ENCODE results near the gene TDP2.
"Not testable (repeated sequence)": the region's sequence is repeated elsewhere in the genome, so short reads cannot be mapped to it uniquely, and the experiment has no call there.

TDP2 gene

DNA sequence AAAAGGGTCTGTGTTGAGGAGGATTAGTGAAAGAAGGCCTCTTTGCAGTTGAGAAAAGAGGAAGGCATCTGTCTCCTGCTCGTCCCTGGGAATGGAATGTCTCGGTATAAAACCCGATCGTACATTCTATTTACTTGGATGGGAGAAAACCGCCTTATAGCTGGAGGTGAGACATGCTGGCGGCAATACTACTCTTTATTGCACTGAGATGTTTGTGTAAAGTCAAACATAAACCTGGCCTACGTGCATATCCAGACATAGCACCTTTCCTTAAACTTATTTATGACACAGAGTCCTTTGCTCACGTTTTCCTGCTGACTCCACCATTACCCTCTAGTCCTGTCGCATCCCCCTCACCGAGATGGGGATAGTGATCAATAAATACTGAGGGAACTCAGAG is 4.5 kb downstream of the TDP2 start:
- H3K79me2 ChIP-seq (ENCODE audit: insufficient read depth, low read length): peaks cover 18% of the 10 kb centered on the region

DNA sequence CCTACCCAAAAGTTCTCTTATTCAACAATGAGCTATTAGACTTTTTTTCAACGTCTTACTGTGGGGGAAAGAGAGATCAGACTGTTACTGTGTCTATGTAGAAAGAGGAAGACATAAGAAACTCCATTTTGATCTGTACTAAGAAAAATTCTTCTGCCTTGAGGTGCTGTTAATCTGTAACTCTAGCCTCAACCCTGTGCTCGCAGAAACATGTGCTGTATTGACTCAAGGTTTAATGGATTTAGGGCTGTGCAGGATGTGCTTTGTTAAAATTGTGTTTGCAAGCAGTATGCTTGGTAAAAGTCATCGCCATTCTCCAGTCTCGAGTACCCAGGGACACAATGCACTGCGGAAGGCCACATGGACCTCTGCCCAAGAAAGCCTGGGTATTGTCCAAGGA is 4.9 kb downstream of the TDP2 start:
- peaks cover 81% of the 10 kb centered on the region for H3K36me3 ChIP-seq (ENCODE audit: insufficient read depth, low read length)
- peaks cover 18% of the 10 kb centered on the region for H3K79me2 ChIP-seq (ENCODE audit: insufficient read depth, low read length)
- H3K27me3 ChIP-seq (ENCODE audit: insufficient read depth, low read length); H3F3A ChIP-seq (ENCODE audit: insufficient read depth, low read length); H4K20me1 ChIP-seq (ENCODE audit: insufficient read depth, low read length); H3K9ac ChIP-seq (ENCODE audit: low read length); H3K9me3 ChIP-seq (ENCODE audit: low read length); H2AFZ ChIP-seq (ENCODE audit: low read length); H3K27ac ChIP-seq (ENCODE audit: low read depth, low read length, poor library complexity, severe bottlenecking); H3K4me2 ChIP-seq (ENCODE audit: low read length); H3K9me2 ChIP-seq (ENCODE audit: low read depth, low read length); H3K4me3 ChIP-seq (ENCODE audit: low read depth, low read length, poor library complexity, severe bottlenecking): not testable (repeated sequence)
- H3K4me1 ChIP-seq (ENCODE audit: insufficient read depth, low read length, severe bottlenecking): peaks cover 20% of the 10 kb centered on the region

More for the DNA sequence above, 4.5 kb downstream of the TDP2 start:
- no peaks in the 10 kb centered on the region for H4K20me1 ChIP-seq (ENCODE audit: insufficient read depth, low read length)
- H3K9me2 ChIP-seq (ENCODE audit: low read depth, low read length): no peaks in the 10 kb centered on the region
- no peak overlapping the region for H3K27ac ChIP-seq (ENCODE audit: low read depth, low read length, poor library complexity, severe bottlenecking)
- H3K9ac ChIP-seq (ENCODE audit: low read length): no peak overlapping the region
- no peaks in the 10 kb centered on the region for H3K9me3 ChIP-seq (ENCODE audit: low read length)
- TF ChIP-seq CTCF (IDR thresholded peaks at IDR 0.05; ENCODE audit: low read length): no peak
- TF ChIP-seq EZH2 (IDR thresholded peaks at IDR 0.05; ENCODE audit: borderline replicate concordance, low read length): no peak
- peaks cover 20% of the 10 kb centered on the region for H3K4me1 ChIP-seq (ENCODE audit: insufficient read depth, low read length, severe bottlenecking)
- H3K36me3 ChIP-seq (ENCODE audit: insufficient read depth, low read length): peaks cover 78% of the 10 kb centered on the region
- H3K27me3 ChIP-seq (ENCODE audit: insufficient read depth, low read length): no peaks in the 10 kb centered on the region
- no peak overlapping the region for H2AFZ ChIP-seq (ENCODE audit: low read length)
- no peaks in the 10 kb centered on the region for H3F3A ChIP-seq (ENCODE audit: insufficient read depth, low read length)
- H3K4me3 ChIP-seq (ENCODE audit: low read depth, low read length, poor library complexity, severe bottlenecking): no peak overlapping the region
- H3K4me2 ChIP-seq (ENCODE audit: low read length): no peak overlapping the region

- Histone ChIP-seq H3K27me3 (ENCODE audit: insufficient read depth, low read length) (no peaks in the 10 kb centered on the region), H3F3A (ENCODE audit: insufficient read depth, low read length) (no peaks in the 10 kb centered on the region), H3K36me3 (ENCODE audit: insufficient read depth, low read length) (peaks cover 91% of the 10 kb centered on the region), H4K20me1 (ENCODE audit: insufficient read depth, low read length) (no peaks in the 10 kb centered on the region), H3K4me3 (ENCODE audit: low read depth, low read length, poor library complexity, severe bottlenecking) (no peak overlapping the region), H3K27ac (ENCODE audit: low read depth, low read length, poor library complexity, severe bottlenecking) (no peak overlapping the region), H3K4me1 (ENCODE audit: insufficient read depth, low read length, severe bottlenecking) (peaks cover 11% of the 10 kb centered on the region), H3K9me3 (ENCODE audit: low read length) (no peaks in the 10 kb centered on the region), H3K4me2 (ENCODE audit: low read length) (no peak overlapping the region), H3K79me2 (ENCODE audit: insufficient read depth, low read length) (peaks cover 4% of the 10 kb centered on the region; the same call in 1 of the 2 replicates), H3K9ac (ENCODE audit: low read length) (no peak overlapping the region), H2AFZ (ENCODE audit: low read length) (no peak overlapping the region), H3K9me2 (ENCODE audit: low read depth, low read length) (no peaks in the 10 kb centered on the region)
- TF ChIP-seq EZH2 (IDR thresholded peaks at IDR 0.05; ENCODE audit: borderline replicate concordance, low read length): no peak
- TF ChIP-seq CTCF (IDR thresholded peaks at IDR 0.05; ENCODE audit: low read length): no peak
Measured at GRCh38 chr6:24660105-24660504, 6.6 kb downstream of the TDP2 start.

- Histone ChIP-seq H3F3A (ENCODE audit: insufficient read depth, low read length) (no peaks in the 10 kb centered on the region), H3K4me1 (ENCODE audit: insufficient read depth, low read length, severe bottlenecking) (peaks cover 6% of the 10 kb centered on the region), H2AFZ (ENCODE audit: low read length) (no peak overlapping the region), H3K4me2 (ENCODE audit: low read length) (no peak overlapping the region), H3K9me3 (ENCODE audit: low read length) (no peaks in the 10 kb centered on the region), H3K36me3 (ENCODE audit: insufficient read depth, low read length) (peaks cover 91% of the 10 kb centered on the region), H3K27me3 (ENCODE audit: insufficient read depth, low read length) (no peaks in the 10 kb centered on the region), H3K79me2 (ENCODE audit: insufficient read depth, low read length) (no peaks in the 10 kb centered on the region), H4K20me1 (ENCODE audit: insufficient read depth, low read length) (no peaks in the 10 kb centered on the region), H3K9me2 (ENCODE audit: low read depth, low read length) (no peaks in the 10 kb centered on the region), H3K9ac (ENCODE audit: low read length) (no peak overlapping the region), H3K27ac (ENCODE audit: low read depth, low read length, poor library complexity, severe bottlenecking) (no peak overlapping the region), H3K4me3 (ENCODE audit: low read depth, low read length, poor library complexity, severe bottlenecking) (no peak overlapping the region)
- TF ChIP-seq EZH2 (IDR thresholded peaks at IDR 0.05; ENCODE audit: borderline replicate concordance, low read length) (no peak), CTCF (IDR thresholded peaks at IDR 0.05; ENCODE audit: low read length) (no peak)
Measured at GRCh38 chr6:24659561-24659960, 7.1 kb downstream of the TDP2 start.

All from OCI-LY1 (cell line).